Measurements from ENCODE around the gene C10orf67. TPM values are rescaled to one million over a fixed set of nuclear protein-coding genes. Genes with fewer than 3 reads are reported as not detected.

C10orf67 gene
- total and polyA plus RNA-seq, 2 donors (not counting 1 experiment from before 2014, with no cell fraction given), result not detected

- Histone ChIP-seq H4K20me1 (ENCODE audit: control insufficient read depth, insufficient read depth, low read length, poor library complexity, severe bottlenecking) (no peaks in the 10 kb centered on the region), H3K4me1 (ENCODE audit: control insufficient read depth in 2 of 2, insufficient read depth in 2 of 2, low read length in 2 of 2) (no peaks in the 10 kb centered on the region), H3K4me2 (replicated peaks; ENCODE audit: low read depth, low read length, poor library complexity, severe bottlenecking) (no peak overlapping the region), H3K79me2 (ENCODE audit: control insufficient read depth, insufficient read depth, low read length) (no peaks in the 10 kb centered on the region), H3K27me3 (replicated peaks in 1 of 4; ENCODE audit: control extremely low read depth in 1 of 4, control insufficient read depth in 3 of 4, insufficient read depth in 4 of 4, low read length in 3 of 4) (peaks cover 0 to 3% (median 0%) of the 10 kb centered on the region in 4 experiments), H3K27ac (ENCODE audit: low read length in 2 of 2) (no peak overlapping the region), H3K9ac (ENCODE audit: low read length) (no peak overlapping the region), H2AFZ (ENCODE audit: insufficient read depth, low read depth, low read length, poor library complexity, severe bottlenecking) (no peak overlapping the region), H3K9me3 (ENCODE audit: control extremely low read depth in 1 of 3, control insufficient read depth in 2 of 3, insufficient read depth in 1 of 3, low read length in 2 of 3) (peaks cover 0 to 18% (median 5%) of the 10 kb centered on the region in 3 donors), H3K4me3 (ENCODE audit: control extremely low read depth in 1 of 5, extremely low read depth in 1 of 5, insufficient read depth in 1 of 5, low read depth in 2 of 5, low read length in 4 of 5) (no peak overlapping the region), H3K36me3 (replicated peaks in 1 of 2; ENCODE audit: control extremely low read depth in 1 of 2, control insufficient read depth in 1 of 2, extremely low read depth in 1 of 2, insufficient read depth in 2 of 2, low read length in 1 of 2) (no peaks in the 10 kb centered on the region)
- ATAC-seq (ENCODE audit: low read depth) (no peak), DNase-seq (no peak)
- CTCF ChIA-PET, result interaction anchor here (0.8 to 12.2 kb wide), 9 partner anchors 10 to 386 kb away, joined by 3 to 450 read pairs (median 17); no protein-coding TSS in a partner anchor
- Mint-ChIP-seq H3K27ac (no peak overlapping the region), H3K9me3 (ENCODE audit: insufficient read depth) (no peaks in the 10 kb centered on the region), H3K27me3 (peaks cover 12% of the 10 kb centered on the region), H3K4me3 (no peak overlapping the region), H3K4me1 (no peaks in the 10 kb centered on the region)
- intact Hi-C loops (cut with micrococcal nuclease), result no loop called here
- WGBS (ENCODE audit: insufficient coverage), result 100% methylated on average over 3 of the region's 6 CpGs
- POLR2A ChIA-PET, result no interaction called here
- TF ChIP-seq CTCF (IDR thresholded peaks at IDR 0.05) (no peak), EZH2 (IDR thresholded peaks at IDR 0.05; ENCODE audit: borderline replicate concordance, insufficient read depth, low read depth, low read length, poor library complexity, severe bottlenecking) (no peak)
Measured at GRCh38 chr10:23316406-23316805, 28.2 kb downstream of the C10orf67 start.

- intact Hi-C loops (cut with micrococcal nuclease), result no loop called here
- Histone ChIP-seq H3K79me2 (ENCODE audit: control insufficient read depth, insufficient read depth, low read length) (no peaks in the 10 kb centered on the region), H2AFZ (ENCODE audit: insufficient read depth, low read depth, low read length, poor library complexity, severe bottlenecking) (no peak overlapping the region), H3K4me1 (ENCODE audit: control insufficient read depth in 2 of 2, insufficient read depth in 2 of 2, low read length in 2 of 2) (no peaks in the 10 kb centered on the region), H3K27me3 (replicated peaks in 1 of 4; ENCODE audit: control extremely low read depth in 1 of 4, control insufficient read depth in 3 of 4, insufficient read depth in 4 of 4, low read length in 3 of 4) (peaks cover 0 to 3% (median 0%) of the 10 kb centered on the region in 4 experiments), H3K4me3 (ENCODE audit: control extremely low read depth in 1 of 5, extremely low read depth in 1 of 5, insufficient read depth in 1 of 5, low read depth in 2 of 5, low read length in 4 of 5) (no peak overlapping the region), H3K4me2 (replicated peaks; ENCODE audit: low read depth, low read length, poor library complexity, severe bottlenecking) (no peak overlapping the region), H3K9ac (ENCODE audit: low read length) (no peak overlapping the region), H3K36me3 (replicated peaks in 1 of 2; ENCODE audit: control extremely low read depth in 1 of 2, control insufficient read depth in 1 of 2, extremely low read depth in 1 of 2, insufficient read depth in 2 of 2, low read length in 1 of 2) (no peaks in the 10 kb centered on the region), H3K9me3 (ENCODE audit: control extremely low read depth in 1 of 3, control insufficient read depth in 2 of 3, insufficient read depth in 1 of 3, low read length in 2 of 3) (peaks cover 0 to 18% (median 5%) of the 10 kb centered on the region in 3 donors), H4K20me1 (ENCODE audit: control insufficient read depth, insufficient read depth, low read length, poor library complexity, severe bottlenecking) (no peaks in the 10 kb centered on the region), H3K27ac (ENCODE audit: low read length in 2 of 2) (no peak overlapping the region)
- ChIA-PET POLR2A (no interaction called here), CTCF (interaction anchor here (0.8 to 12.2 kb wide), 13 partner anchors 10 to 397 kb away, joined by 3 to 450 read pairs (median 11); no protein-coding TSS in a partner anchor)
- TF ChIP-seq CTCF (IDR thresholded peaks at IDR 0.05), result no peak
- TF ChIP-seq EZH2 (IDR thresholded peaks at IDR 0.05; ENCODE audit: borderline replicate concordance, insufficient read depth, low read depth, low read length, poor library complexity, severe bottlenecking), result no peak
- Mint-ChIP-seq H3K4me3 (no peak overlapping the region), H3K9me3 (ENCODE audit: insufficient read depth) (no peaks in the 10 kb centered on the region), H3K27ac (no peak overlapping the region), H3K4me1 (no peaks in the 10 kb centered on the region), H3K27me3 (peaks cover 12% of the 10 kb centered on the region)
- no peak for DNase-seq
- WGBS (ENCODE audit: insufficient coverage), result 95% methylated on average over 2 of the region's 3 CpGs
- no peak for ATAC-seq (ENCODE audit: low read depth)
Measured at GRCh38 chr10:23315966-23316365, 28.6 kb downstream of the C10orf67 start.
